SK-N-SH treated with all-trans-retinoic acid at 6 μM for 48 hours (cell line): ENCODE results near the gene FAM174C.

Experiments
- ARNTL ChIP-seq: fragments of 450-650 bp; formaldehyde crosslinking; IDR thresholded peaks from 2 replicates; pipeline ENCODE4 v1.5.0; 2020; ENCODE audit warnings: low read depth, mild to moderate bottlenecking, moderate library complexity, borderline replicate concordance
- BACH2 ChIP-seq: fragments of 250-450 bp; sonication (Bioruptor Pico); IDR thresholded peaks from 2 replicates; pipeline ENCODE4 v1.9.0; 2021; ENCODE audit warnings: mild to moderate bottlenecking, borderline replicate concordance
- PPARA ChIP-seq: fragments of 250-450 bp; sonication (Bioruptor Pico); IDR thresholded peaks from 2 replicates; pipeline ENCODE4 v1.5.0; 2020; ENCODE audit warnings: mild to moderate bottlenecking, borderline replicate concordance
- ZFP30 ChIP-seq: fragments of 450-650 bp; formaldehyde crosslinking; IDR thresholded peaks from 2 replicates; pipeline ENCODE4 v1.5.0; 2022; ENCODE audit warnings: mild to moderate bottlenecking, moderate library complexity
- ZNF8 ChIP-seq: fragments of 450-650 bp; formaldehyde crosslinking; IDR thresholded peaks from 2 replicates; pipeline ENCODE4 v1.5.0; 2020; ENCODE audit warnings: mild to moderate bottlenecking, moderate library complexity
- TF ChIP-seq, protein P1 (sequence below): fragments of 250-450 bp; sonication (Bioruptor Pico); IDR thresholded peaks from 2 replicates; pipeline ENCODE4 v1.8.0; 2021; ENCODE audit warnings: low read depth, mild to moderate bottlenecking, moderate library complexity, borderline replicate concordance
- TF ChIP-seq, protein P2 (sequence below): fragments of 250-450 bp; sonication (Bioruptor Pico); IDR thresholded peaks from 2 replicates; pipeline ENCODE4 v1.5.1; 2020; ENCODE audit warnings: low read depth, mild to moderate bottlenecking, moderate library complexity
- TF ChIP-seq, protein P3 (sequence below): fragments of 250-450 bp; sonication (Bioruptor Pico); IDR thresholded peaks from 2 replicates; pipeline ENCODE4 v1.8.0; 2020; ENCODE audit warnings: mild to moderate bottlenecking, moderate library complexity, borderline replicate concordance

DNA sequence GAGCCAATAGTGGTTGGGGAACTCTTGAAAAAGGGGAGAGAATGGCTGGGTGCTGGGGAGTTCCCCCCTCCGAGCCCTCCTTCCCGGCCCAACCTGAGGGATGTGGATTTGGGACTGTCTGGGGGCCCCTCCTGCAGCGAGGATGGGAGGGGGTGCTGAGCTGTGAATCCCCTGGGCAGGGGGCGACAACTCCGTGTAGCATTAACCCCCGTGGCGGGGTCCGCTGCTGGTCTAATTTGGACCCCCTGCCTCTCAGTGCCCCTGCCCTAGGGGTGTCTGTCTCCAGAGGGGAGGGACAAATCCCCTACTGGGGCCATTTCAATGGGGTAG is 17.2 kb upstream of the FAM174C start:
- TF ChIP-seq, protein P1, sequence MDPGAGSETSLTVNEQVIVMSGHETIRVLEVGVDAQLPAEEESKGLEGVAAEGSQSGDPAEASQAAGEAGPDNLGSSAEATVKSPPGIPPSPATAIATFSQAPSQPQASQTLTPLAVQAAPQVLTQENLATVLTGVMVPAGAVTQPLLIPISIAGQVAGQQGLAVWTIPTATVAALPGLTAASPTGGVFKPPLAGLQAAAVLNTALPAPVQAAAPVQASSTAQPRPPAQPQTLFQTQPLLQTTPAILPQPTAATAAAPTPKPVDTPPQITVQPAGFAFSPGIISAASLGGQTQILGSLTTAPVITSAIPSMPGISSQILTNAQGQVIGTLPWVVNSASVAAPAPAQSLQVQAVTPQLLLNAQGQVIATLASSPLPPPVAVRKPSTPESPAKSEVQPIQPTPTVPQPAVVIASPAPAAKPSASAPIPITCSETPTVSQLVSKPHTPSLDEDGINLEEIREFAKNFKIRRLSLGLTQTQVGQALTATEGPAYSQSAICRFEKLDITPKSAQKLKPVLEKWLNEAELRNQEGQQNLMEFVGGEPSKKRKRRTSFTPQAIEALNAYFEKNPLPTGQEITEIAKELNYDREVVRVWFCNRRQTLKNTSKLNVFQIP, result no peak
- TF ChIP-seq, protein P2, sequence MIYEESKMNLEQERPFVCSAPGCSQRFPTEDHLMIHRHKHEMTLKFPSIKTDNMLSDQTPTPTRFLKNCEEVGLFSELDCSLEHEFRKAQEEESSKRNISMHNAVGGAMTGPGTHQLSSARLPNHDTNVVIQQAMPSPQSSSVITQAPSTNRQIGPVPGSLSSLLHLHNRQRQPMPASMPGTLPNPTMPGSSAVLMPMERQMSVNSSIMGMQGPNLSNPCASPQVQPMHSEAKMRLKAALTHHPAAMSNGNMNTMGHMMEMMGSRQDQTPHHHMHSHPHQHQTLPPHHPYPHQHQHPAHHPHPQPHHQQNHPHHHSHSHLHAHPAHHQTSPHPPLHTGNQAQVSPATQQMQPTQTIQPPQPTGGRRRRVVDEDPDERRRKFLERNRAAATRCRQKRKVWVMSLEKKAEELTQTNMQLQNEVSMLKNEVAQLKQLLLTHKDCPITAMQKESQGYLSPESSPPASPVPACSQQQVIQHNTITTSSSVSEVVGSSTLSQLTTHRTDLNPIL (CRISPR knock-in tag), result no peak
- TF ChIP-seq ZFP30 (CRISPR knock-in tag) (no peak), BACH2 (CRISPR knock-in tag) (no peak), ZNF8 (no peak), PPARA (CRISPR knock-in tag) (no peak), ARNTL (CRISPR knock-in tag) (no peak)
- TF ChIP-seq, protein P3, sequence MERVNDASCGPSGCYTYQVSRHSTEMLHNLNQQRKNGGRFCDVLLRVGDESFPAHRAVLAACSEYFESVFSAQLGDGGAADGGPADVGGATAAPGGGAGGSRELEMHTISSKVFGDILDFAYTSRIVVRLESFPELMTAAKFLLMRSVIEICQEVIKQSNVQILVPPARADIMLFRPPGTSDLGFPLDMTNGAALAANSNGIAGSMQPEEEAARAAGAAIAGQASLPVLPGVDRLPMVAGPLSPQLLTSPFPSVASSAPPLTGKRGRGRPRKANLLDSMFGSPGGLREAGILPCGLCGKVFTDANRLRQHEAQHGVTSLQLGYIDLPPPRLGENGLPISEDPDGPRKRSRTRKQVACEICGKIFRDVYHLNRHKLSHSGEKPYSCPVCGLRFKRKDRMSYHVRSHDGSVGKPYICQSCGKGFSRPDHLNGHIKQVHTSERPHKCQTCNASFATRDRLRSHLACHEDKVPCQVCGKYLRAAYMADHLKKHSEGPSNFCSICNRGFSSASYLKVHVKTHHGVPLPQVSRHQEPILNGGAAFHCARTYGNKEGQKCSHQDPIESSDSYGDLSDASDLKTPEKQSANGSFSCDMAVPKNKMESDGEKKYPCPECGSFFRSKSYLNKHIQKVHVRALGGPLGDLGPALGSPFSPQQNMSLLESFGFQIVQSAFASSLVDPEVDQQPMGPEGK (CRISPR knock-in tag), result no peak
